Lower leg skin (tissue), 3 donors: ENCODE measurements around the gene FAM117B.

ENCODE experiments used
- POLR2A ChIP-seq, 2 donors: fragments of 450-650 bp; IDR thresholded peaks; one replicate each; pipeline ENCODE4 v1.6.1; 2016 to 2017; ENCODE audit warnings: antibody characterized with exemption in 2 of 2, mild to moderate bottlenecking in 1 of 2, moderate library complexity in 1 of 2
- TF ChIP-seq, protein P1 (sequence below), 3 donors: fragments of 450-650 bp; IDR thresholded peaks; one replicate each; pipeline ENCODE4 v1.5.1; 2016; ENCODE audit warnings: antibody characterized with exemption in 3 of 3, mild to moderate bottlenecking in 3 of 3, moderate library complexity in 2 of 3

DNA sequence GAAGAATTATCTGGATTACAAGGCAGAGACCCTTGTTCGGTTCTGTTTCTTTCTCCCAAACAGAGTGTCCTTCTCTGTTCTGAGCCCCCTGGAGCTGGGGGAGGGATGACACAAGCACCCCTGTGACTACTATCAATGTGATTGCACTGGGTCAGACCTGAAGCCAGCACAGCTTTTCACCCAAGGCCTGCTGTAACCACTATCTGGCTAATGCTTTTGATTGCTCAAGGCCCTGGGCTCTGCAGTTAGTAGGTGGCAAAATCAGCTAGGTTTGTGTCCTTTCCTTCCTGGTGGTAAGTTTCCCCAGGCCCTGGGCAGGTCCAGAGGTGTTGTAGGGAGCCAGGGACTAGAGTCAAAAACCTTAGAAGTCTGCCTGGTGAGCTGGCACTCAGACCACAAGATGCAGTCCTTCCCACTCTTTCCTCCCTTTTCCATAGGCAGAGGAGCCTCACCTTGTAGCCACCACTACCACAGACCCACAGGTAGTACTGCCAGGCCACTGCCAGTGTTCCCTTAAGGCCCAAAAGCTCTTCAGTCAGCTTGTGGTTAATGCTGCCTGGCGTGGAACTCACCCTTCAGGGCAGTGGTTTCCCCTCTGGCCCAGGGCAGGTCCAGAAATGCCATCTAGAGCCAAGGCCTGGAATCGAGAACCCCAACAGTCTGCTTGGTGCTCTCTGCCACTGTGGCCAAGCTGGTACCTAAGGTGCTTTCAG is 83.0 kb downstream of the FAM117B start:
- TF ChIP-seq POLR2A (IDR thresholded peaks at IDR 0.05) = no peak
- TF ChIP-seq, protein P1, sequence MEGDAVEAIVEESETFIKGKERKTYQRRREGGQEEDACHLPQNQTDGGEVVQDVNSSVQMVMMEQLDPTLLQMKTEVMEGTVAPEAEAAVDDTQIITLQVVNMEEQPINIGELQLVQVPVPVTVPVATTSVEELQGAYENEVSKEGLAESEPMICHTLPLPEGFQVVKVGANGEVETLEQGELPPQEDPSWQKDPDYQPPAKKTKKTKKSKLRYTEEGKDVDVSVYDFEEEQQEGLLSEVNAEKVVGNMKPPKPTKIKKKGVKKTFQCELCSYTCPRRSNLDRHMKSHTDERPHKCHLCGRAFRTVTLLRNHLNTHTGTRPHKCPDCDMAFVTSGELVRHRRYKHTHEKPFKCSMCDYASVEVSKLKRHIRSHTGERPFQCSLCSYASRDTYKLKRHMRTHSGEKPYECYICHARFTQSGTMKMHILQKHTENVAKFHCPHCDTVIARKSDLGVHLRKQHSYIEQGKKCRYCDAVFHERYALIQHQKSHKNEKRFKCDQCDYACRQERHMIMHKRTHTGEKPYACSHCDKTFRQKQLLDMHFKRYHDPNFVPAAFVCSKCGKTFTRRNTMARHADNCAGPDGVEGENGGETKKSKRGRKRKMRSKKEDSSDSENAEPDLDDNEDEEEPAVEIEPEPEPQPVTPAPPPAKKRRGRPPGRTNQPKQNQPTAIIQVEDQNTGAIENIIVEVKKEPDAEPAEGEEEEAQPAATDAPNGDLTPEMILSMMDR (IDR thresholded peaks at IDR 0.05) = no peak
